ENCODE measurements around the gene DNAH14. TPM values are rescaled to one million over a fixed set of nuclear protein-coding genes. Genes with fewer than 3 reads are reported as not detected.

DNAH14 gene
- total RNA-seq, 1 experiment from 2014 or later: 39.7 TPM

DNA sequence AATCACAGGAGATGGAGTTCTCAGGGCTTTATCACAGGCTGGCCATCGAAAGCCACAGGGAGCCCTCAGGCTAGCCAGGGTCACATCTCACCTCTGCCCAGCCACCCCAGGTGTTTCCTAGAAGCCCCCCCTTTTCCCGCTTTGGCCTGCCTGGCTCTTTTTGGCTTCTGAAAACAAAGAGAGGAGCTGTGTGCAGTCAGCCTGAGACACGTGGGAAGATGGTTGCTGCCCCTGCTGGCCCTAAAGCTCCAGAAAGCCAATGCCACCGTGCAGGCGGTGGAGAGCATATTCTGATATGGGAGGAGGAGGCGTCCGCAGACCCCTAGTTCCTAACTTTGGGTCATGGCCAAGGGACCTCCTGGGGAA, 517.1 kb downstream of the DNAH14 start:
- no peak overlapping the region; a peak in 1 of 5 replicates for H3K4me3 Mint-ChIP-seq
- no peak overlapping the region for H4K8ac ChIP-seq (replicated peaks; ENCODE audit: insufficient read length, low read depth, low read length)

More for the DNA sequence above, 517.1 kb downstream of the DNAH14 start:
- no peak overlapping the region for H2BK120ac ChIP-seq (ENCODE audit: low read depth, low read length, poor library complexity, severe bottlenecking)
- no peak overlapping the region for H3T11ph ChIP-seq (ENCODE audit: low read length)
- no peaks in the 10 kb centered on the region for H4K20me1 ChIP-seq (ENCODE audit: control insufficient read depth, insufficient read depth, insufficient read length)
- peaks cover 8% of the 10 kb centered on the region; the same call in 1 of the 2 replicates for H3K4me1 ChIP-seq (ENCODE audit: insufficient read depth, low read length)
- no peak overlapping the region for H3K4ac ChIP-seq (ENCODE audit: low read depth, low read length)
- H4K5ac ChIP-seq (ENCODE audit: insufficient read length, low read depth, low read length): no peak overlapping the region
- no peak overlapping the region for H2BK15ac ChIP-seq (ENCODE audit: low read depth, low read length)
- H3K9me3 ChIP-seq (ENCODE audit: control insufficient read depth, low read depth, low read length): no peaks in the 10 kb centered on the region
- Mint-ChIP-seq H3K9me3 (no peaks in the 10 kb centered on the region; a peak in 1 of 5 replicates), H3K27me3 (ENCODE audit: low read depth) (peaks cover 14% of the 10 kb centered on the region), H3K36me3 (ENCODE audit: insufficient read depth in 1 of 3, low read depth in 3 of 3) (no peaks in the 10 kb centered on the region), H3K27ac (no peak overlapping the region), H3K4me1 (peaks cover 25 to 34% of the 10 kb centered on the region in 2 experiments)
- no CpG with 5 or more reads among the region's 7 CpGs for WGBS (ENCODE audit: extremely low coverage, insufficient read length, low lambda C conversion rate)
- no peak overlapping the region for H2BK5ac ChIP-seq (ENCODE audit: insufficient read length, low read length)
- H3K56ac ChIP-seq (ENCODE audit: insufficient read length, low read depth, low read length): no peak overlapping the region
- H3K79me2 ChIP-seq (ENCODE audit: insufficient read depth, low read length): no peaks in the 10 kb centered on the region
- no peak overlapping the region for H3K27ac ChIP-seq (ENCODE audit: insufficient read length, low read depth, low read length)
- no peak for TF ChIP-seq CTCF (conservative IDR thresholded peaks at IDR 0.05)
- no peak overlapping the region for H4K91ac ChIP-seq (ENCODE audit: insufficient read length, low read depth, low read length)
- H2BK12ac ChIP-seq (ENCODE audit: insufficient read length, low read depth, low read length): no peak overlapping the region
- H3K18ac ChIP-seq (ENCODE audit: insufficient read length, low read depth, low read length): no peak overlapping the region
- no peak overlapping the region for H2AK5ac ChIP-seq (ENCODE audit: insufficient read length, low read length)
- H3K14ac ChIP-seq (ENCODE audit: insufficient read depth, low read length): no peak overlapping the region
- no peaks in the 10 kb centered on the region for H3K27me3 ChIP-seq (ENCODE audit: insufficient read depth, low read length)
- H3K79me1 ChIP-seq (ENCODE audit: insufficient read depth, low read depth, low read length, poor library complexity, severe bottlenecking): no peaks in the 10 kb centered on the region
- no peak overlapping the region for H3K4me2 ChIP-seq (ENCODE audit: insufficient read depth, insufficient read length, low read length)
- no peak overlapping the region for H3K23ac ChIP-seq (ENCODE audit: insufficient read length, low read depth, low read length)
- H2BK20ac ChIP-seq (ENCODE audit: low read depth, low read length, poor library complexity, severe bottlenecking): no peak overlapping the region
- no peak overlapping the region for H3K9ac ChIP-seq (ENCODE audit: extremely low read depth, insufficient read length, low read length)
- H2AFZ ChIP-seq (ENCODE audit: low read length): no peak overlapping the region
- no peak for DNase-seq
- H3K23me2 ChIP-seq (ENCODE audit: insufficient read length, low read depth, low read length, poor library complexity, severe bottlenecking): no peaks in the 10 kb centered on the region
